NT2/D1 (cell line): ENCODE measurements around the gene CYP2R1.
"Not testable (repeated sequence)": the region's sequence is repeated elsewhere in the genome, so short reads cannot be mapped to it uniquely, and the experiment has no call there.

Experiments
- SUZ12 ChIP-seq: IDR thresholded peaks from 2 replicates; pipeline ENCODE4 v1.6.1; 2011; ENCODE audit not compliant: insufficient read length, insufficient read depth; ENCODE audit errors: extremely low read depth
- YY1 ChIP-seq: IDR thresholded peaks from 2 replicates; pipeline ENCODE4 v1.6.1; 2011; ENCODE audit not compliant: insufficient read length, insufficient read depth
- ZNF274 ChIP-seq: IDR thresholded peaks from 2 replicates; pipeline ENCODE4 v1.6.1; 2011; ENCODE audit warnings: mild to moderate bottlenecking, low read depth, low read length

DNA sequence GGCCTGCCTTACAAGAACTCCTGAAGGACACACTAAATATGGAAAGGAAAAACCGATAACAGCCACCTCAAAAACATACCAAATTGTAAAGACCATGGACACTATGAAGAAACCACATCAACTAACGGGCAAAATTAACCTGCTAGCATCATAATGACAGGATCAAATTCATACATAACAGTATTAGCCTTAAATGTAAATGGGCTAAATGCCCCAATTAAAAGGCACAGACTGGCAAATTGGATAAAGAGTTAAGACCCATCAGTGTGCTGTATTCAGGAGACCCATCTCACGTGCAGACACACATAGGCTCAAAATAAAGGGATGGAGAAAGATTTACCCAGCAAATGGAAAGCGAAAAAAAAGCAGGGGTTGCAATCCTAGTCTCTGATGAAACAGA is 28.3 kb downstream of the CYP2R1 start:
- TF ChIP-seq YY1, ZNF274, SUZ12: not testable (repeated sequence)
